Ectodermal cell (in vitro differentiated cells): ENCODE measurements around the gene CTAG1A. TPM values are rescaled to one million over a fixed set of nuclear protein-coding genes. Genes with fewer than 3 reads are reported as not detected.
"Not testable (repeated sequence)": the region's sequence is repeated elsewhere in the genome, so short reads cannot be mapped to it uniquely, and the experiment has no call there.

Source experiments
- H3K27ac ChIP-seq: 2 replicates; pipeline ENCODE4 v1.7.0; 2013; ENCODE audit warnings: mild to moderate bottlenecking, low read depth, low read length; ENCODE audit not compliant: insufficient read depth, poor library complexity, severe bottlenecking
- H3K27me3 ChIP-seq: 2 replicates; pipeline ENCODE4 v1.7.0; 2013; ENCODE audit warnings: mild to moderate bottlenecking, low read length; ENCODE audit not compliant: insufficient read depth, control insufficient read depth, poor library complexity, severe bottlenecking
- H3K36me3 ChIP-seq: one replicate; pipeline ENCODE4 v1.7.0; 2013; ENCODE audit warnings: low read length; ENCODE audit not compliant: control insufficient read depth, insufficient read depth
- H3K4me1 ChIP-seq: one replicate; pipeline ENCODE4 v1.7.0; 2013; ENCODE audit warnings: low read length; ENCODE audit not compliant: control insufficient read depth, insufficient read depth
- H3K4me3 ChIP-seq: 2 replicates; pipeline ENCODE4 v1.7.0; 2013; ENCODE audit warnings: low read depth, low read length, control low read depth; ENCODE audit not compliant: insufficient read depth
- H3K9me3 ChIP-seq: 2 replicates; pipeline ENCODE4 v1.7.0; 2013; ENCODE audit warnings: mild to moderate bottlenecking, low read length, moderate library complexity; ENCODE audit not compliant: control insufficient read depth
- WGBS, 2 experiments: methylation state at CpG; one replicate each; pipeline ENCODE4 v1.1.7; 2013; ENCODE audit warnings: missing lambda C conversion rate in 2 of 2; 5-methylcytosine and 5-hydroxymethylcytosine counted together
- polyA plus RNA-seq, 4 experiments: library from polyadenylated mRNA; stranded (reverse); fragments of 50-300 nt; gene quantifications; one replicate each; pipeline ENCODE4 v1.2.3, GENCODE V29; 2013

The CTAG1A gene
- polyA plus RNA-seq (2013, experiment 1 of 4), result not detected
- not detected for polyA plus RNA-seq (2013, experiment 2 of 4)
- not detected for polyA plus RNA-seq (2013, experiment 3 of 4)
- not detected for polyA plus RNA-seq (2013, experiment 4 of 4)

GRCh38 chrX:154584585-154585183 lies at the start of gene CTAG1A:
CTAG1A (plus strand) TSS chrX:154585133; CDS start chrX:154585207, 74 bp downstream.
- not testable (repeated sequence) for H3K27me3 ChIP-seq, H3K4me1 ChIP-seq, H3K9me3 ChIP-seq, H3K4me3 ChIP-seq, H3K36me3 ChIP-seq, H3K27ac ChIP-seq
- no CpG with 5 or more reads among the region's 39 CpGs for WGBS, 2 experiments

DNA sequence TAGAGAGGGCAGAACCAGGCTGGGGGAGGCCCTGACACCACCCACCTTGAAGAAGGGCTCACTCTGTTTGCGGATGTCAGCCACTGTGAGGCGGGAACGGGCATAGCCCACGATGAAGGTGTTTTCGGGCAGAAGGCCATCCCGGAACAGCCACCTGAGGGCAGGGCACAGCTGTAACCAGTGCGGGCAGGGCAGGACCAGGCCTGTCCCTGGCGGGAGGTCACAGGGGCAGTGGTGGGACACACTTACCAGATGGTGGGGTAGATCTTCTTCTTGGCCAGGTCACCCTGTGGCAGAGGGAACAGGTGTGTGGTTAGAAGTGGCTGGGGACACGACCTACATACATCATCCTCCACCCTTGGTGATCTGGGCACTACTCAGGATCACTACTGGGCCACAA lies 49.0 kb upstream of the CTAG1A start:
- no peaks in the 10 kb centered on the region for H3K27me3 ChIP-seq
- H3K4me1 ChIP-seq, result no peaks in the 10 kb centered on the region
- peaks cover 8% of the 10 kb centered on the region for H3K36me3 ChIP-seq
- no peaks in the 10 kb centered on the region for H3K9me3 ChIP-seq
- 95 to 97% methylated on average over 8 to 9 of the region's 9 CpGs for WGBS, 2 experiments
- no peak overlapping the region for H3K4me3 ChIP-seq
- H3K27ac ChIP-seq, result no peak overlapping the region

GRCh38 chrX:154539077-154539476 lies 45.9 kb upstream of the CTAG1A start:
- no peaks in the 10 kb centered on the region for H3K36me3 ChIP-seq
- no peaks in the 10 kb centered on the region for H3K27me3 ChIP-seq
- H3K4me1 ChIP-seq, result no peaks in the 10 kb centered on the region
- no peak overlapping the region for H3K4me3 ChIP-seq
- H3K9me3 ChIP-seq, result no peaks in the 10 kb centered on the region
- no peak overlapping the region for H3K27ac ChIP-seq
- 96% methylated on average over 8 of the region's 8 CpGs for WGBS, 2 experiments

GRCh38 chrX:154540365-154540764 lies 44.6 kb upstream of the CTAG1A start:
- H3K36me3 ChIP-seq, H3K4me3 ChIP-seq, H3K27ac ChIP-seq, H3K9me3 ChIP-seq, H3K4me1 ChIP-seq, H3K27me3 ChIP-seq: not testable (repeated sequence)
- 89 to 91% methylated on average over 7 of the region's 7 CpGs for WGBS, 2 experiments

- 94% methylated on average over 19 of the region's 19 CpGs for WGBS, 2 experiments
- H3K27ac ChIP-seq, result no peak overlapping the region
Measured at GRCh38 chrX:154540897-154541535, 43.9 kb upstream of the CTAG1A start.

DNA sequence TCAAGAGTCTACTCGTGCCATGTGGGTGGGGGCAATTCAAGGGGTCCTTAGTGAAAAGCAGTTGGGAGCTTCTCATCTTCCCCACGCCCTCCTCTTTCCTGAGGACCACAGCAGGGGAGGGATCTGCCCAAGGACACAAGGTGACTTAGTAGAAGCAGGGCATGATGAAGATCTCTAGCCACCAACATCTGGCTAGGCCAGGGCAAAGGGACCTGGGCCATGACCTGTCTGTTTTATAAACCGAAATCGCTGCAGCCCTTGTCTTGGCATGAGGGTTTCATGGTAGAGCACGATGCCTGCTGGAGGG lies 43.4 kb upstream of the CTAG1A start:
- 94 to 97% methylated on average over 5 of the region's 5 CpGs for WGBS, 2 experiments
- no peak overlapping the region for H3K27ac ChIP-seq
- no peaks in the 10 kb centered on the region for H3K36me3 ChIP-seq
- H3K4me1 ChIP-seq, result no peaks in the 10 kb centered on the region
- H3K9me3 ChIP-seq, result no peaks in the 10 kb centered on the region
- H3K27me3 ChIP-seq, result no peaks in the 10 kb centered on the region
- H3K4me3 ChIP-seq, result no peak overlapping the region

More at GRCh38 chrX:154540897-154541535, 43.9 kb upstream of the CTAG1A start:
- H3K9me3 ChIP-seq, result no peaks in the 10 kb centered on the region
- no peaks in the 10 kb centered on the region for H3K27me3 ChIP-seq
- no peak overlapping the region for H3K4me3 ChIP-seq
- H3K4me1 ChIP-seq, result no peaks in the 10 kb centered on the region
- H3K36me3 ChIP-seq, result no peaks in the 10 kb centered on the region

- 88 to 94% methylated on average over 12 of the region's 12 CpGs for WGBS, 2 experiments
- H3K27me3 ChIP-seq, result no peaks in the 10 kb centered on the region
- no peaks in the 10 kb centered on the region for H3K9me3 ChIP-seq
- no peaks in the 10 kb centered on the region for H3K36me3 ChIP-seq
- H3K4me1 ChIP-seq, result no peaks in the 10 kb centered on the region
- H3K27ac ChIP-seq, result no peak overlapping the region
- H3K4me3 ChIP-seq, result no peak overlapping the region
Measured at GRCh38 chrX:154541896-154542722, 42.8 kb upstream of the CTAG1A start.

DNA sequence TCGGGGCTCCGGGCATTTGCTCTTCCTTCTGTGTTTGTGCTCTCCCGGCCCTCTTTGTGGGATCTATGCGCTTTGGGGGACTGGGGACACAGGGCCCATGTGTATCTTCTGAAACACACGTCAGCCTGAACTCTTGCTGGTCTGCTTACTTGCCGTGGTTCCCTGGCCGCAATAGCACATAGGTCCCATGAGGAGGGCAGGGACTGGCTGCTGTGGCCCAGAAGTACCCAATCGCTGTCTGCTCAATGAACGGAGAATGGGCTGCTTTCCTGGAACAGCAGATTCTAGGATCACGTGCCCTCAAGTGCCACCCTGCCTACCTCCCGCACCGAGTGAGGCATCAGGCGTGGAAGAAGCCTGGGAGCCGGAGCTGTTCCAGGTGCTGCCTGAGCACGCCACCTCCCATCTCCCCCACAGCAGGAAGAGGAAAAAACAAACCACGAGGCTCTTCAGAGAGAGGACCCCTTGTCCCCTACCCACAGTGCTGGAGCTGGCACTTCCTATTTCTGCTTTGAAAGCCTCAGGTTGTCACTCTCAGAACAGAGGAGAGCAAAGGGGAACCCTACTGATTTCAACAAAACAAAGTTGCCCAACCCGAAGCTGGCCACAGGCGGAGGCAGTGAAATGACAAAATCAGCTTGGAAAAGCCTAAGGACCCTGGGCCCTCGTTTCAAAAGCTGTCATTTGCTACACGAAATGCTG lies 42.1 kb upstream of the CTAG1A start:
- 88 to 93% methylated on average over 19 to 20 of the region's 20 CpGs for WGBS, 2 experiments
- Histone ChIP-seq H3K27me3 (no peaks in the 10 kb centered on the region), H3K9me3 (no peaks in the 10 kb centered on the region), H3K27ac (no peak overlapping the region), H3K36me3 (no peaks in the 10 kb centered on the region), H3K4me1 (no peaks in the 10 kb centered on the region), H3K4me3 (no peak overlapping the region)

GRCh38 chrX:154545673-154546274 lies 39.2 kb upstream of the CTAG1A start:
- Histone ChIP-seq H3K4me3 (peak overlapping the region; percentile 76), H3K27ac (no peak overlapping the region), H3K36me3 (no peaks in the 10 kb centered on the region), H3K27me3 (no peaks in the 10 kb centered on the region), H3K9me3 (no peaks in the 10 kb centered on the region), H3K4me1 (no peaks in the 10 kb centered on the region)
- WGBS, 2 experiments, result 94 to 96% methylated on average over 17 of the region's 17 CpGs
